ENCODE results near the gene CFAP43. TPM values are rescaled to one million over a fixed set of nuclear protein-coding genes. Genes with fewer than 3 reads are reported as not detected.

CFAP43 gene
- total RNA-seq, 1 experiment from 2014 or later, result 0.44 TPM

DNA sequence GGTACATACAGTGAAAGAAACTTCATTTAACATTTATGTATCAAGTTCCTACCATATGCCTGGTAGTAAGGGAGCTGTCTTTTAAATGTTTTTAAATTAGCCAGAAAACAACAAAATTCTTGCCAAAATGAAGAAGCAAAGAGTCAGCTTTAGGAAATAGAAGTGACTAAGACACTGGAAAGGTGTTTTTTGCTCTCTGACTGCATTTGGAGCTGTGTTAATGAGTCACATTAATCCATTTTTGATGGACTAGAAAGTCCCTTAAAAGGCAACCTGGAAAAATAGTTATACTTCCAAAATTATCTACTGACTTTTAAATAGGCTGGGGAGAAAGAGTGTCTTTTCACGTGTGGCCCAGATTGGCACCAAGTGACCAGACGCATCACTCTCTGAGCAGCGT is 142.5 kb downstream of the CFAP43 start:
- Histone ChIP-seq H3K9me3 (ENCODE audit: low read length) (peaks cover 9% of the 10 kb centered on the region), H3K27ac (ENCODE audit: low read length) (no peak overlapping the region), H3K4me1 (ENCODE audit: insufficient read depth, low read length) (peaks cover 15% of the 10 kb centered on the region), H3K4me2 (ENCODE audit: low read length) (no peak overlapping the region), H3K4me3 (ENCODE audit: low read length) (no peak overlapping the region), H3K9ac (ENCODE audit: low read length) (no peak overlapping the region), H3F3A (ENCODE audit: low read length, unreplicated experiment) (peaks cover 4% of the 10 kb centered on the region), H3K36me3 (ENCODE audit: low read depth, low read length) (no peaks in the 10 kb centered on the region), H3K9me2 (replicated peaks; ENCODE audit: low read length) (no peaks in the 10 kb centered on the region), H3K27me3 (ENCODE audit: low read length) (no peaks in the 10 kb centered on the region), H3K79me2 (ENCODE audit: low read length) (no peaks in the 10 kb centered on the region), H2AFZ (ENCODE audit: low read length) (no peak overlapping the region), H4K20me1 (ENCODE audit: low read length) (no peaks in the 10 kb centered on the region)
- intact Hi-C loops (cut with micrococcal nuclease), result no loop called here
- POLR2A ChIA-PET (ENCODE audit: unreplicated experiment), result no interaction called here
- TF ChIP-seq, protein P1, sequence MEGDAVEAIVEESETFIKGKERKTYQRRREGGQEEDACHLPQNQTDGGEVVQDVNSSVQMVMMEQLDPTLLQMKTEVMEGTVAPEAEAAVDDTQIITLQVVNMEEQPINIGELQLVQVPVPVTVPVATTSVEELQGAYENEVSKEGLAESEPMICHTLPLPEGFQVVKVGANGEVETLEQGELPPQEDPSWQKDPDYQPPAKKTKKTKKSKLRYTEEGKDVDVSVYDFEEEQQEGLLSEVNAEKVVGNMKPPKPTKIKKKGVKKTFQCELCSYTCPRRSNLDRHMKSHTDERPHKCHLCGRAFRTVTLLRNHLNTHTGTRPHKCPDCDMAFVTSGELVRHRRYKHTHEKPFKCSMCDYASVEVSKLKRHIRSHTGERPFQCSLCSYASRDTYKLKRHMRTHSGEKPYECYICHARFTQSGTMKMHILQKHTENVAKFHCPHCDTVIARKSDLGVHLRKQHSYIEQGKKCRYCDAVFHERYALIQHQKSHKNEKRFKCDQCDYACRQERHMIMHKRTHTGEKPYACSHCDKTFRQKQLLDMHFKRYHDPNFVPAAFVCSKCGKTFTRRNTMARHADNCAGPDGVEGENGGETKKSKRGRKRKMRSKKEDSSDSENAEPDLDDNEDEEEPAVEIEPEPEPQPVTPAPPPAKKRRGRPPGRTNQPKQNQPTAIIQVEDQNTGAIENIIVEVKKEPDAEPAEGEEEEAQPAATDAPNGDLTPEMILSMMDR (conservative IDR thresholded peaks at IDR 0.05; ENCODE audit: low read depth, low read length), result no peak
- TF ChIP-seq EZH2 (IDR thresholded peaks at IDR 0.05; ENCODE audit: low read length, unreplicated experiment), result no peak
- TF ChIP-seq EZH2phosphoT487 (IDR thresholded peaks at IDR 0.05; ENCODE audit: borderline replicate concordance, low read length), result no peak
- BruUV-seq (replicated peaks), result no TSS peak
- CTCF ChIA-PET, result no interaction called here
- ATAC-seq (no peak), DNase-seq (no peak)

GRCh38 chr10:104088239-104088638 is 143.9 kb downstream of the CFAP43 start:
- Histone ChIP-seq H3K4me2 (ENCODE audit: low read length) (no peak overlapping the region), H4K20me1 (ENCODE audit: low read length) (no peaks in the 10 kb centered on the region), H3K4me3 (ENCODE audit: low read length) (no peak overlapping the region), H3K27ac (ENCODE audit: low read length) (no peak overlapping the region), H3K9me2 (replicated peaks; ENCODE audit: low read length) (no peaks in the 10 kb centered on the region), H3F3A (ENCODE audit: low read length, unreplicated experiment) (peaks cover 2% of the 10 kb centered on the region), H2AFZ (ENCODE audit: low read length) (no peak overlapping the region), H3K27me3 (ENCODE audit: low read length) (no peaks in the 10 kb centered on the region), H3K36me3 (ENCODE audit: low read depth, low read length) (no peaks in the 10 kb centered on the region), H3K4me1 (ENCODE audit: insufficient read depth, low read length) (peaks cover 15% of the 10 kb centered on the region), H3K9me3 (ENCODE audit: low read length) (peaks cover 6% of the 10 kb centered on the region), H3K79me2 (ENCODE audit: low read length) (no peaks in the 10 kb centered on the region), H3K9ac (ENCODE audit: low read length) (no peak overlapping the region)
- ChIA-PET POLR2A (ENCODE audit: unreplicated experiment) (no interaction called here), CTCF (no interaction called here)
- no peak for DNase-seq
- no peak for ATAC-seq
- TF ChIP-seq, protein P1 (conservative IDR thresholded peaks at IDR 0.05; ENCODE audit: low read depth, low read length), result no peak
- no peak for TF ChIP-seq EZH2phosphoT487 (IDR thresholded peaks at IDR 0.05; ENCODE audit: borderline replicate concordance, low read length)
- TF ChIP-seq EZH2 (IDR thresholded peaks at IDR 0.05; ENCODE audit: low read length, unreplicated experiment), result no peak
- no TSS peak for BruUV-seq (replicated peaks)
- intact Hi-C loops (cut with micrococcal nuclease), result no loop called here

GRCh38 chr10:104085801-104086400 is 146.3 kb downstream of the CFAP43 start, which contains the start of gene COL17A1:
TSS of gene COL17A1 (minus strand) at chr10:104085880. CDS start at chr10:104080673, 5,207 bp downstream.
- ChIA-PET POLR2A (ENCODE audit: unreplicated experiment) (interaction anchor here (0.6 kb wide), 1 partner anchor 36 kb away, joined by 6 read pairs; the partner anchor contains the start of gene SFR1), CTCF (no interaction called here)
- no TSS peak for BruUV-seq (replicated peaks)
- Histone ChIP-seq H3F3A (ENCODE audit: low read length, unreplicated experiment) (no peaks in the 10 kb centered on the region), H2AFZ (ENCODE audit: low read length) (peak within 1 kb of the TSS; percentile 61; the same call in 1 of the 2 replicates), H3K9me3 (ENCODE audit: low read length) (no peaks in the 10 kb centered on the region), H3K4me1 (ENCODE audit: insufficient read depth, low read length) (peaks cover 15% of the 10 kb centered on the region), H4K20me1 (ENCODE audit: low read length) (no peaks in the 10 kb centered on the region), H3K9ac (ENCODE audit: low read length) (no peak within 1 kb of the TSS), H3K36me3 (ENCODE audit: low read depth, low read length) (no peaks in the 10 kb centered on the region), H3K27ac (ENCODE audit: low read length) (peak within 1 kb of the TSS; percentile 46), H3K27me3 (ENCODE audit: low read length) (no peaks in the 10 kb centered on the region), H3K79me2 (ENCODE audit: low read length) (no peaks in the 10 kb centered on the region), H3K4me2 (ENCODE audit: low read length) (peak within 1 kb of the TSS; percentile 63), H3K4me3 (ENCODE audit: low read length) (no peak within 1 kb of the TSS), H3K9me2 (replicated peaks; ENCODE audit: low read length) (no peaks in the 10 kb centered on the region)
- no peak for ATAC-seq
- intact Hi-C loops (cut with micrococcal nuclease), result no loop called here
- DNase-seq, result peak; percentile 18
- TF ChIP-seq, protein P1 (conservative IDR thresholded peaks at IDR 0.05; ENCODE audit: low read depth, low read length), result no peak
- TF ChIP-seq EZH2phosphoT487 (IDR thresholded peaks at IDR 0.05; ENCODE audit: borderline replicate concordance, low read length) (no peak), EZH2 (IDR thresholded peaks at IDR 0.05; ENCODE audit: low read length, unreplicated experiment) (no peak)

Measured in PC-3 (cell line).